Prostate gland (tissue), 2 donors: ENCODE data around the gene SLC38A6. TPM values are rescaled to one million over a fixed set of nuclear protein-coding genes. Genes with fewer than 3 reads are reported as not detected.

Experiments
- DNase-seq: peaks from one replicate; pipeline ENCODE4 v3.0.0-alpha.2; 2019; ENCODE audit warnings: low spot score
- H3K27ac ChIP-seq, 2 donors: fragments of 200-600 bp; sonication (generic); 2 replicates each; pipeline ENCODE4 v1.5.1; 2017 to 2019
- H3K27me3 ChIP-seq: fragments of 200-600 bp; sonication (generic); replicated peaks from 2 replicates; pipeline ENCODE4 v1.5.1; 2019; ENCODE audit not compliant: insufficient read depth
- H3K36me3 ChIP-seq, 2 donors: fragments of 200-600 bp; sonication (generic); 1 replicate in 1 of 2; 2 replicates in 1 of 2; pipeline versions ENCODE4 v1.5.1 to v1.8.1; 2017 to 2019
- H3K4me1 ChIP-seq: fragments of 200-600 bp; sonication (generic); replicated peaks from 2 replicates; pipeline ENCODE4 v1.5.1; 2019
- H3K4me3 ChIP-seq, 2 donors: fragments of 200-600 bp; sonication (generic); 2 replicates each; pipeline ENCODE4 v1.5.1; 2017 to 2019
- H3K9me3 ChIP-seq: fragments of 200-600 bp; sonication (generic); 2 replicates; pipeline ENCODE4 v1.5.1; 2017
- POLR2A ChIP-seq: fragments of 450-650 bp; IDR thresholded peaks from one replicate; pipeline ENCODE4 v1.6.1; 2016; ENCODE audit warnings: antibody characterized with exemption, mild to moderate bottlenecking
- POLR2AphosphoS5 ChIP-seq: sonication (generic); formaldehyde crosslinking; IDR thresholded peaks from one replicate; pipeline ENCODE4 v1.6.1; 2017; ENCODE audit warnings: antibody characterized with exemption
- WGBS: methylation state at CpG from one replicate; pipeline ENCODE4 v1.1.5; 2018; 5-methylcytosine and 5-hydroxymethylcytosine counted together
- intact Hi-C: fragments of 100-400 bp; cut with DNase I; formaldehyde crosslinking; loops from one replicate; pipeline ENCODE4 v1.14.2; 2022
- total RNA-seq, 2 donors: library from RNA; depleted of rRNA; stranded (reverse); fragments of >200 nt; gene quantifications; one replicate each; pipeline ENCODE4 v1.1.0, GENCODE V29; 2016
- TF ChIP-seq, protein P1 (sequence below), 4 experiments: fragments of 200-600 bp in 2 of 4; fragments of 450-650 bp in 2 of 4; sonication (generic) in 2 of 4; IDR thresholded peaks; 1 replicate in 3 of 4; 2 replicates in 1 of 4; pipeline ENCODE4 v1.5.1; 2016 to 2019; ENCODE audit warnings: antibody characterized with exemption in 4 of 4, mild to moderate bottlenecking in 2 of 4, moderate library complexity in 2 of 4

The SLC38A6 gene
- total RNA-seq, 2 donors from 2014 or later, result 13.7 to 15.1 TPM

GRCh38 chr14:60956632-60957031 lies 24.4 kb upstream of the SLC38A6 start:
- TF ChIP-seq, protein P1, sequence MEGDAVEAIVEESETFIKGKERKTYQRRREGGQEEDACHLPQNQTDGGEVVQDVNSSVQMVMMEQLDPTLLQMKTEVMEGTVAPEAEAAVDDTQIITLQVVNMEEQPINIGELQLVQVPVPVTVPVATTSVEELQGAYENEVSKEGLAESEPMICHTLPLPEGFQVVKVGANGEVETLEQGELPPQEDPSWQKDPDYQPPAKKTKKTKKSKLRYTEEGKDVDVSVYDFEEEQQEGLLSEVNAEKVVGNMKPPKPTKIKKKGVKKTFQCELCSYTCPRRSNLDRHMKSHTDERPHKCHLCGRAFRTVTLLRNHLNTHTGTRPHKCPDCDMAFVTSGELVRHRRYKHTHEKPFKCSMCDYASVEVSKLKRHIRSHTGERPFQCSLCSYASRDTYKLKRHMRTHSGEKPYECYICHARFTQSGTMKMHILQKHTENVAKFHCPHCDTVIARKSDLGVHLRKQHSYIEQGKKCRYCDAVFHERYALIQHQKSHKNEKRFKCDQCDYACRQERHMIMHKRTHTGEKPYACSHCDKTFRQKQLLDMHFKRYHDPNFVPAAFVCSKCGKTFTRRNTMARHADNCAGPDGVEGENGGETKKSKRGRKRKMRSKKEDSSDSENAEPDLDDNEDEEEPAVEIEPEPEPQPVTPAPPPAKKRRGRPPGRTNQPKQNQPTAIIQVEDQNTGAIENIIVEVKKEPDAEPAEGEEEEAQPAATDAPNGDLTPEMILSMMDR (IDR thresholded peaks at IDR 0.05), result no peak
- no peak for TF ChIP-seq POLR2AphosphoS5
- no peak for TF ChIP-seq POLR2A
- Histone ChIP-seq H3K4me3 (no peak overlapping the region), H3K4me1 (no peaks in the 10 kb centered on the region), H3K27ac (no peak overlapping the region), H3K27me3 (no peaks in the 10 kb centered on the region), H3K9me3 (no peaks in the 10 kb centered on the region), H3K36me3 (no peaks in the 10 kb centered on the region)
- WGBS, result 100% methylated on average over 1 of the region's 1 CpG
- intact Hi-C loops, result no loop called here
- DNase-seq, result no peak

DNA sequence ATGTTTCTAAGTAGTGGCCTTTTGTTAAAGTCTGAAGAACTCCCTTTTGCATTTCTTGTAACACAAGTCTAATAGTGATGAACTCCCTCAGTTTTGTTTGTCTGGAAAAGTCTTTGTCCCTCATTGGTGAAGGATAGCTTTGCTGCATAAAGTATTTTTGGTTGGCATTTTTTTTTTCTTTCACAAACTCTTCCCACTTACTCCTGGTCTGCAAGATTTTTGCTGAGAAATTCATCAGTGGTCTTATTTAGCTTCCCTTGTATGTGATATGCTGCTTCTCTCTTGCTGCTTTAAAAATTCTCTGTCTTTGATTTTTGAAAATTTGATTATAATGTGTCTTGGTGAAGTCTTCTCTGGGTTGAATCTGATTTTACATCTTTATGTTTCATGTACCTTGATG lies 22.9 kb upstream of the SLC38A6 start:
- TF ChIP-seq POLR2A, result no peak
- no peak for TF ChIP-seq POLR2AphosphoS5
- TF ChIP-seq, protein P1 (IDR thresholded peaks at IDR 0.05), result no peak
- intact Hi-C loops, result no loop called here

DNA sequence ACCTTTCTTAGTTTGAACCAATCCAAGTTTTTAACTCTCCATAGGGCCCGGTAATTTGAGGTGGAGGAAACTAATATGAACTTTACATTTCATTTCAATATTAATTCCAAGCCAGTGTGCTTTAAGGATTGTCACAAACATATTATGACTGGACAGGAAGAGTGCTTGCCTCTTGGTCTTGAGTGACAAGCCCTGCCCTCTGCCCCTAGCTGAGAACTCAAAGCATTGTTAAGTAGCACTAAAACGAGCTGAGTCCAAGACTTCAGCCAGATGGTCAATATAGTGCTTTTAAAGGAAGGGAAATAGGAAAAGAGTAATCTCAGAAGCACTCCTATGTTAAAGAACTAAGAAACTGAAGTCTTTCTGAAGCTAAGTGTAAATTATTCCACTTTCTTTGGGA lies 17.3 kb upstream of the SLC38A6 start:
- intact Hi-C loops, result no loop called here
- H3K27ac ChIP-seq, result no peak overlapping the region
- no peaks in the 10 kb centered on the region for H3K36me3 ChIP-seq
- H3K27me3 ChIP-seq, result no peaks in the 10 kb centered on the region
- 63% methylated on average over 2 of the region's 2 CpGs for WGBS
- no peak for TF ChIP-seq POLR2A
- no peak for DNase-seq
- H3K9me3 ChIP-seq, result no peaks in the 10 kb centered on the region
- no peak overlapping the region for H3K4me3 ChIP-seq
- H3K4me1 ChIP-seq, result no peaks in the 10 kb centered on the region

More for the DNA sequence above, 22.9 kb upstream of the SLC38A6 start:
- Histone ChIP-seq H3K27me3 (no peaks in the 10 kb centered on the region), H3K9me3 (no peaks in the 10 kb centered on the region), H3K4me1 (no peaks in the 10 kb centered on the region), H3K4me3 (no peak overlapping the region), H3K36me3 (no peaks in the 10 kb centered on the region), H3K27ac (no peak overlapping the region)
- no peak for DNase-seq

GRCh38 chr14:60964904-60965303 lies 16.1 kb upstream of the SLC38A6 start:
- Histone ChIP-seq H3K27me3 (no peaks in the 10 kb centered on the region), H3K27ac (no peak overlapping the region), H3K9me3 (no peaks in the 10 kb centered on the region), H3K4me3 (no peak overlapping the region), H3K4me1 (no peaks in the 10 kb centered on the region), H3K36me3 (no peaks in the 10 kb centered on the region)
- no peak for TF ChIP-seq POLR2A
- TF ChIP-seq, protein P1 (IDR thresholded peaks at IDR 0.05), result no peak
- no peak for TF ChIP-seq POLR2AphosphoS5
- WGBS, result 29% methylated on average over 2 of the region's 2 CpGs
- no peak for DNase-seq
- intact Hi-C loops, result no loop called here

DNA sequence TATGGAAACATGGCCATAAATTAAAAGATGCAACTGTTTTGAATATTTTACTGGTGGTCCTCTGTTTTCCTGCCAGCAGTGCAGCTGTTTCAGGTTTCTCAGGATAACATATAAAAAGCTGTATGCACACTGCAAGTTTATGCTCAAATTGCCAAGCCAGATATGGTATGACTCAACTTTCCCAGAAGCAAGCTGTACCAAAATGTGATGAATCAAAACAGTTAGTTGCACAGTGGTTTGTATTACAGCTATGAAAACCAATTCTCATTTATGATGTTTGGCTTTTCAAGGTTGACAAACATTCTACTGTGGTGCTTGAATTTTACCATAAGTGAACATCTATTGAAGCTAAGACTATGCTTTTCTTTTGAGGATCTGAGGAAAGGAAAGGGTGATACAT lies 15.6 kb upstream of the SLC38A6 start:
- intact Hi-C loops, result no loop called here
- Histone ChIP-seq H3K9me3 (no peaks in the 10 kb centered on the region), H3K4me3 (no peak overlapping the region), H3K27me3 (no peaks in the 10 kb centered on the region), H3K27ac (no peak overlapping the region), H3K4me1 (no peaks in the 10 kb centered on the region), H3K36me3 (no peaks in the 10 kb centered on the region)
- DNase-seq, result no peak
- TF ChIP-seq POLR2A, result no peak
- TF ChIP-seq POLR2AphosphoS5, result peak; percentile 5
- TF ChIP-seq, protein P1 (IDR thresholded peaks at IDR 0.05), result no peak
